ENCODE data around the gene GALK2. TPM values are rescaled to one million over a fixed set of nuclear protein-coding genes. Genes with fewer than 3 reads are reported as not detected.
A peak's percentile ranks its signal among the peaks of the same experiment; 100 is the strongest.
"Not testable (repeated sequence)": the region's sequence is repeated elsewhere in the genome, so short reads cannot be mapped to it uniquely, and the experiment has no call there.

Gene GALK2
- total RNA-seq, 2 experiments from 2014 or later, result 11.5 to 11.9 TPM

DNA sequence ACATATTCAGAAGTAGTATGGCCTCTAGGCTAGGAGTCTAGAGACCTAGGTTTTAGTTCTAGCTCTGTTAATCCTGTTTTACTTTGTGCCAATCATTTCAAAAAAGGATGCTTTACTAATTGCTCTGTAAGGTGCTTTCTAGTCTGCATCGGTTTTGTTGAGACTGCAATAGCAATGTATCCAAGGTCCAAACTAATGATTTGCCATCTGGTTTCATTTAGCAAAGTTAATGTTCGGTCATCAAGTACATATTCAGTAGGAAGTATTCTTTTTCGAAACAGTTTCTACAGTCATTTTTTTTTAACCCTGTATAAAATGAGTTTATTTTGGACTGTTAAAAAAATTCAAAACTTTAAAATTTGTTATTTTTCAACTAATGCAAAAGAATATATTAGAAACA lies 2.0 kb upstream of the GALK2 start:
- Histone ChIP-seq H3K9me3 (ENCODE audit: control insufficient read depth in 1 of 2, insufficient read depth in 1 of 2, low read length in 2 of 2) (no peaks in the 10 kb centered on the region), H3K36me3 (ENCODE audit: insufficient read depth, low read length) (peaks cover under 1% of the 10 kb centered on the region), H3K27ac (ENCODE audit: low read depth in 1 of 2, low read length in 2 of 2) (no peak overlapping the region), H3K4me1 (ENCODE audit: insufficient read depth, low read length) (peaks cover 18% of the 10 kb centered on the region), H3K27me3 (ENCODE audit: control insufficient read depth in 1 of 2, insufficient read depth in 2 of 2, low read length in 2 of 2) (no peaks in the 10 kb centered on the region), H3K4me3 (ENCODE audit: low read length) (no peak overlapping the region)
- intact Hi-C loops (cut with DNase I, micrococcal nuclease), result no loop called here
- ChIA-PET CTCF (no interaction called here), POLR2A (interaction anchor here (0.6 kb wide), 1 partner anchor 1575 kb away, joined by 3 read pairs; no protein-coding TSS in a partner anchor)
- TF ChIP-seq CTCF (IDR thresholded peaks at IDR 0.05), result no peak
- peaks cover 10% of the 10 kb centered on the region for H3K36me3 Mint-ChIP-seq (ENCODE audit: low read depth)
- H3K27me3 Mint-ChIP-seq, result no peaks in the 10 kb centered on the region
- no peak for ATAC-seq (ENCODE audit: poor library complexity)
- H3K4me3 Mint-ChIP-seq, result peak overlapping the region; percentile 15
- peaks cover 40% of the 10 kb centered on the region for H3K4me1 Mint-ChIP-seq (ENCODE audit: low read depth)
- no peaks in the 10 kb centered on the region for H3K9me3 Mint-ChIP-seq
- no peak for DNase-seq
- H3K27ac Mint-ChIP-seq, result peak overlapping the region; percentile 93

DNA sequence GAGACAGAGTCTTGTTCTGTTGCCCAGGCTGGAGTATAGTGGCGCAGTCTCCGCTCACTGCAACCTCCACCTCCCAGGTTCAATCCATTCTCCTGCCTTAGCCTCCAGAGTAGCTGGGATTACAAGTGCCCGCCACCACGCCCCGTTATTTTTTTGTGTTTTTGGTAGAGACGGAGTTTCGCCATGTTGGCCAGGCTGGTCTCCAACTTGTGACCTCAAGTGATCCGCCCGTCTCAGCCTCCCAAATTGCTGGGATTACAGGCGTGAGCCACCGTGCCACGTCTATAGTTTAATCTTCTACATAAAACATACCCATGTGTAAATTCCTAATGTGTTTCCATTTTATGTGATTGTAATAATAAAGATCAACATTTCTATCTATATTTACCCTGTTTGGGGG lies 1.7 kb downstream of the GALK2 start:
- peaks cover 18% of the 10 kb centered on the region for H3K4me1 ChIP-seq (ENCODE audit: insufficient read depth, low read length)
- no peaks in the 10 kb centered on the region for H3K9me3 Mint-ChIP-seq
- no peak for TF ChIP-seq CTCF (IDR thresholded peaks at IDR 0.05)
- H3K4me3 Mint-ChIP-seq, result peak overlapping the region; percentile 92
- CTCF ChIA-PET, result interaction anchor here (0.9 kb wide), 1 partner anchor 26 kb away, joined by 3 read pairs; no protein-coding TSS in a partner anchor
- no peaks in the 10 kb centered on the region for H3K27me3 Mint-ChIP-seq
- H3K9me3 ChIP-seq (ENCODE audit: control insufficient read depth in 1 of 2, insufficient read depth in 1 of 2, low read length in 2 of 2), result no peaks in the 10 kb centered on the region
- intact Hi-C loops (cut with DNase I, micrococcal nuclease), result loop anchor here (2.0 to 10.0 kb wide), 4 partner anchors 17 to 1183 kb away; partner anchors contain the start of genes CEP152 (in 1 of the 2), COPS2 (in 1 of the 2), DTWD1 (in 1 of the 2) and FAM227B (in 1 of the 2)
- H3K27ac Mint-ChIP-seq, result peak overlapping the region; percentile 93
- ATAC-seq (ENCODE audit: poor library complexity), result no peak
- H3K36me3 Mint-ChIP-seq (ENCODE audit: low read depth), result peaks cover 10% of the 10 kb centered on the region
- no peak overlapping the region for H3K27ac ChIP-seq (ENCODE audit: low read depth in 1 of 2, low read length in 2 of 2)
- H3K27me3 ChIP-seq (ENCODE audit: control insufficient read depth in 1 of 2, insufficient read depth in 2 of 2, low read length in 2 of 2), result no peaks in the 10 kb centered on the region
- H3K4me3 ChIP-seq (ENCODE audit: low read length), result no peak overlapping the region
- POLR2A ChIA-PET, result interaction anchor here (0.6 to 3.0 kb wide), 3 partner anchors 13 to 152 kb away, joined by 3 to 15 read pairs (median 3); partner anchors contain the start of gene COPS2
- no peak for DNase-seq
- no peaks in the 10 kb centered on the region for H3K36me3 ChIP-seq (ENCODE audit: insufficient read depth, low read length)
- peaks cover 62% of the 10 kb centered on the region for H3K4me1 Mint-ChIP-seq (ENCODE audit: low read depth)

DNA sequence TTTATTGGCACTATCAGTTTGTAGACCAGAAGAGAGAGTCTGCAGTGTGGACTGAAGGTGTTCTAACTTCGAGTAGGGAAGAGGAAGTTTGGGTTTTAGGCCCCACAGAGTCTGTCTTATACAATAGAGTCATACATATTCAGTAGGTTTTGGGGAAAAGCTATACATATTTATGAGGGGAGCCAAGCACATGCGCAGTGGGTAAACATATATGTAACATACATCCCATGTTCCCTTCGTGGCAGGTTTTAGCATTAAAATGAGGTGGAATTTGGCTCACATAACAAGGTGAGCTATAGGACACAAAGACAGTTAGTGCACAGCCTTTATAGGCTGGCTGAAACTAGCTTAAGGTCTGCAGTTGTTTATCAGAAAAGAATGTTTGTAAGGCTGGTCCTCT lies 4.9 kb downstream of the GALK2 start:
- ATAC-seq (ENCODE audit: poor library complexity), result no peak
- Histone ChIP-seq H3K4me3 (ENCODE audit: low read length) (no peak overlapping the region), H3K27ac (ENCODE audit: low read depth in 1 of 2, low read length in 2 of 2) (no peak overlapping the region), H3K36me3 (ENCODE audit: insufficient read depth, low read length) (no peaks in the 10 kb centered on the region), H3K4me1 (ENCODE audit: insufficient read depth, low read length) (peaks cover 13% of the 10 kb centered on the region), H3K27me3 (ENCODE audit: control insufficient read depth in 1 of 2, insufficient read depth in 2 of 2, low read length in 2 of 2) (no peaks in the 10 kb centered on the region), H3K9me3 (ENCODE audit: control insufficient read depth in 1 of 2, insufficient read depth in 1 of 2, low read length in 2 of 2) (no peaks in the 10 kb centered on the region)
- POLR2A ChIA-PET, result interaction anchor here (0.6 kb wide), 1 partner anchor 19 kb away, joined by 3 read pairs; the partner anchor contains the start of gene COPS2
- H3K9me3 Mint-ChIP-seq, result no peaks in the 10 kb centered on the region
- intact Hi-C loops (cut with DNase I, micrococcal nuclease), result loop anchor here (5.0 to 10.0 kb wide), 3 partner anchors 363 to 1180 kb away; partner anchors contain the start of genes CEP152 (in 1 of the 2), DTWD1 (in 1 of the 2), FAM227B (in 1 of the 2) and GABPB1 (in 1 of the 2)
- no peak for DNase-seq
- peak overlapping the region; percentile 3 for H3K4me3 Mint-ChIP-seq
- CTCF ChIA-PET, result interaction anchor here (0.8 kb wide), 1 partner anchor 29 kb away, joined by 3 read pairs; no protein-coding TSS in a partner anchor
- H3K27me3 Mint-ChIP-seq, result no peaks in the 10 kb centered on the region
- TF ChIP-seq CTCF (IDR thresholded peaks at IDR 0.05), result no peak
- peaks cover 53% of the 10 kb centered on the region for H3K4me1 Mint-ChIP-seq (ENCODE audit: low read depth)
- H3K36me3 Mint-ChIP-seq (ENCODE audit: low read depth), result peaks cover 9% of the 10 kb centered on the region
- H3K27ac Mint-ChIP-seq, result no peak overlapping the region

GRCh38 chr15:49175582-49176397 lies 5.7 kb downstream of the GALK2 start:
- peaks cover 50% of the 10 kb centered on the region for H3K4me1 Mint-ChIP-seq (ENCODE audit: low read depth)
- H3K36me3 Mint-ChIP-seq (ENCODE audit: low read depth); H3K4me3 ChIP-seq (ENCODE audit: low read length); H3K4me3 Mint-ChIP-seq; DNase-seq; H3K27ac Mint-ChIP-seq; H3K36me3 ChIP-seq (ENCODE audit: insufficient read depth, low read length); CTCF ChIA-PET; H3K27me3 Mint-ChIP-seq; H3K9me3 ChIP-seq (ENCODE audit: control insufficient read depth in 1 of 2, insufficient read depth in 1 of 2, low read length in 2 of 2); ATAC-seq (ENCODE audit: poor library complexity); POLR2A ChIA-PET; H3K9me3 Mint-ChIP-seq; H3K27ac ChIP-seq (ENCODE audit: low read depth in 1 of 2, low read length in 2 of 2); H3K27me3 ChIP-seq (ENCODE audit: control insufficient read depth in 1 of 2, insufficient read depth in 2 of 2, low read length in 2 of 2): not testable (repeated sequence)
- peaks cover 11% of the 10 kb centered on the region for H3K4me1 ChIP-seq (ENCODE audit: insufficient read depth, low read length)
- intact Hi-C loops (cut with DNase I, micrococcal nuclease), result loop anchor here in 1 of 2 experiments (10.0 kb wide), 1 partner anchor 1179 kb away; the partner anchor contains the start of gene GABPB1

All from CD4-positive, alpha-beta T cell (primary cell).